ENCODE measurements around the gene FUT9.

DNA sequence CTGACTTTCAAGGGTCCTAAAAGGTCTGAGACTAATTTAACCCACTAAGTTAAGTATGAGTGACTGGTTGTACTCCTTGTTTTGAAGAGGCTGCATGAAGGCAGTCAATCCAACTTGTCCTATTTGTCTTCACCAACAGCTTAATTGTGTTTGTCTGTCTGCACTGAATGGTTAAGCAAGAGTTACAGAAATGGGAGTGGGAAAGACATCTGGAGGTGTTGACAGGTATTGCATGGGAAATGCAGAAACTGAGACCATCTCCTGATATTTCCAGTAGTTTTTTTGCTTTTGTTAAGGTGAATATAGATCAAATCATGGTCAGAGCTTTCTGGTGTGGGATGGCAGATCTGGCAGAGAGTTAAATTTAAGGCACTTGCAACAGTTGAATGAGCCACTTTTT lies 6.5 kb downstream of the FUT9 start:
- TF ChIP-seq RAD21 (conservative IDR thresholded peaks at IDR 0.05 in 1 of 2, IDR thresholded peaks at IDR 0.05 in 1 of 2) (no peak), POLR2AphosphoS2 (conservative IDR thresholded peaks at IDR 0.05; ENCODE audit: low read length) (no peak), SMC3 (IDR thresholded peaks at IDR 0.05) (no peak), RCOR1 (IDR thresholded peaks at IDR 0.05; ENCODE audit: low read depth, low read length) (no peak), KDM1A (IDR thresholded peaks at IDR 0.05; ENCODE audit: low read depth) (no peak), ZFP36 (IDR thresholded peaks at IDR 0.05; ENCODE audit: borderline replicate concordance, partially characterized antibody) (no peak), EP300 (IDR thresholded peaks at IDR 0.05) (no peak), JUN (IDR thresholded peaks at IDR 0.05) (no peak), CEBPB (IDR thresholded peaks at IDR 0.05) (no peak)
- TF ChIP-seq, protein P1, sequence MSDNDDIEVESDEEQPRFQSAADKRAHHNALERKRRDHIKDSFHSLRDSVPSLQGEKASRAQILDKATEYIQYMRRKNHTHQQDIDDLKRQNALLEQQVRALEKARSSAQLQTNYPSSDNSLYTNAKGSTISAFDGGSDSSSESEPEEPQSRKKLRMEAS (IDR thresholded peaks at IDR 0.05), result no peak
- TF ChIP-seq, protein P2, sequence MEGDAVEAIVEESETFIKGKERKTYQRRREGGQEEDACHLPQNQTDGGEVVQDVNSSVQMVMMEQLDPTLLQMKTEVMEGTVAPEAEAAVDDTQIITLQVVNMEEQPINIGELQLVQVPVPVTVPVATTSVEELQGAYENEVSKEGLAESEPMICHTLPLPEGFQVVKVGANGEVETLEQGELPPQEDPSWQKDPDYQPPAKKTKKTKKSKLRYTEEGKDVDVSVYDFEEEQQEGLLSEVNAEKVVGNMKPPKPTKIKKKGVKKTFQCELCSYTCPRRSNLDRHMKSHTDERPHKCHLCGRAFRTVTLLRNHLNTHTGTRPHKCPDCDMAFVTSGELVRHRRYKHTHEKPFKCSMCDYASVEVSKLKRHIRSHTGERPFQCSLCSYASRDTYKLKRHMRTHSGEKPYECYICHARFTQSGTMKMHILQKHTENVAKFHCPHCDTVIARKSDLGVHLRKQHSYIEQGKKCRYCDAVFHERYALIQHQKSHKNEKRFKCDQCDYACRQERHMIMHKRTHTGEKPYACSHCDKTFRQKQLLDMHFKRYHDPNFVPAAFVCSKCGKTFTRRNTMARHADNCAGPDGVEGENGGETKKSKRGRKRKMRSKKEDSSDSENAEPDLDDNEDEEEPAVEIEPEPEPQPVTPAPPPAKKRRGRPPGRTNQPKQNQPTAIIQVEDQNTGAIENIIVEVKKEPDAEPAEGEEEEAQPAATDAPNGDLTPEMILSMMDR (IDR thresholded peaks at IDR 0.05), result no peak
- TF ChIP-seq, protein P3, sequence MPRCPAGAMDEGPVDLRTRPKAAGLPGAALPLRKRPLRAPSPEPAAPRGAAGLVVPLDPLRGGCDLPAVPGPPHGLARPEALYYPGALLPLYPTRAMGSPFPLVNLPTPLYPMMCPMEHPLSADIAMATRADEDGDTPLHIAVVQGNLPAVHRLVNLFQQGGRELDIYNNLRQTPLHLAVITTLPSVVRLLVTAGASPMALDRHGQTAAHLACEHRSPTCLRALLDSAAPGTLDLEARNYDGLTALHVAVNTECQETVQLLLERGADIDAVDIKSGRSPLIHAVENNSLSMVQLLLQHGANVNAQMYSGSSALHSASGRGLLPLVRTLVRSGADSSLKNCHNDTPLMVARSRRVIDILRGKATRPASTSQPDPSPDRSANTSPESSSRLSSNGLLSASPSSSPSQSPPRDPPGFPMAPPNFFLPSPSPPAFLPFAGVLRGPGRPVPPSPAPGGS (IDR thresholded peaks at IDR 0.05), result no peak

Measured in A549 (cell line).